ENCODE results near the gene TTC39B.

Gene TTC39B

GRCh38 chr9:15115702-15116101, 191.3 kb downstream of the TTC39B start:
- H3K9ac ChIP-seq (ENCODE audit: low read length): no peak overlapping the region

GRCh38 chr9:15115041-15115440, 192.0 kb downstream of the TTC39B start:
- Histone ChIP-seq H3K27ac (ENCODE audit: low read length) (no peak overlapping the region), H3K4me3 (ENCODE audit: low read length) (no peak overlapping the region), H3K4me1 (ENCODE audit: control insufficient read depth, low read depth, low read length) (peaks cover 6% of the 10 kb centered on the region), H3K36me3 (ENCODE audit: control insufficient read depth, low read depth, low read length) (no peaks in the 10 kb centered on the region), H3K27me3 (ENCODE audit: control insufficient read depth, insufficient read depth, low read length) (no peaks in the 10 kb centered on the region), H3K9me3 (ENCODE audit: control insufficient read depth, low read depth, low read length) (no peaks in the 10 kb centered on the region), H3K9ac (ENCODE audit: low read length) (no peak overlapping the region)

More at GRCh38 chr9:15115702-15116101, 191.3 kb downstream of the TTC39B start:
- no peaks in the 10 kb centered on the region for H3K9me3 ChIP-seq (ENCODE audit: control insufficient read depth, low read depth, low read length)
- no peak overlapping the region for H3K4me3 ChIP-seq (ENCODE audit: low read length)
- no peak overlapping the region for H3K27ac ChIP-seq (ENCODE audit: low read length)
- H3K36me3 ChIP-seq (ENCODE audit: control insufficient read depth, low read depth, low read length): no peaks in the 10 kb centered on the region
- no peaks in the 10 kb centered on the region for H3K27me3 ChIP-seq (ENCODE audit: control insufficient read depth, insufficient read depth, low read length)
- peaks cover 7% of the 10 kb centered on the region for H3K4me1 ChIP-seq (ENCODE audit: control insufficient read depth, low read depth, low read length)
